Stimulated activated CD8-positive, alpha-beta memory T cell treated with anti-CD3 and anti-CD28 coated beads, Interleukin-12 subunit alpha, Interleukin-12 subunit beta, amount 100 ng/mL, for 1 hour (primary cell): ENCODE measurements around the gene RAD51B.

Source experiments
- DNase-seq: peaks from one replicate; pipeline ENCODE4 v3.0.0-alpha.2; 2020; ENCODE audit warnings: low read depth

The RAD51B gene

GRCh38 chr14:68306934-68307789 is 487.6 kb downstream of the RAD51B start:
- DNase-seq = no peak

GRCh38 chr14:68307790-68308168 is 488.2 kb downstream of the RAD51B start:
- no peak for DNase-seq

DNA sequence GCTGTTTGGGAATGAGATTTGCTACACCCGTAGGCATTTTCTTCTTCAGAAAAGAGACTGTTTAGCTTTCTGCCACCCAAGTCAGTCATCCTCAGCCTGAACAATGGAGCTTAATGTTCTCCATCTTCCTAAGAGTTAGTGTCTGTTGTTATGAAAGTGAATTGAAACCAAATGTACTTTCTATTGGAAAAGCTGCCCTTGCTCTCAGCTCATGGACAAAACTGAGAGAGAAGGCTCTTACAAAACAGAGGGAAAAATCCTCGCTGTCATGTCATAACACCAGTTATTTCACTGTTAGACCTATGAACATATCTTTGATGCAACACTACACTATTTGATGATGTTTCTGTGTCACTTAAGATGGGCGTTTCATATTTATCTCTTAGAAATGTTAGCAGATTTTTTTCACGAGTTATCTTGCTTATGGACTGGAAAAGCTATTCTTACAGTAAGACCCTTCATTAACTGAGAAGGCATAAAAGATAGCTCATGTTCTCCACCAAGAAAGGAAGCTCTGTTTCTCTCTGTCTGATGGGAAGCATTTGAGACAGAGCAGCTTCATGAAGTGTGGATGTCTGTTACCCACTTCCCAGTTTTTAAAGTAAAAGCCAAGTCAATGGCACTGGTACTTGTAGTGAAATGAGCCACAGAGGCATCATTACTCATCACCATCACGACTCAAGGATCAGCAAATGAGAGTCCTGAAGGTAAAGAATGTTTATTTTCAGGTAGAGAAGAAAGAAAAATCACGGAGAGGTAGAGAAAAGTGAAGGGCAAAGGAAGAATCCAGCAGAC is 489.3 kb downstream of the RAD51B start:
- no peak for DNase-seq

GRCh38 chr14:68309616-68310015 is 490.0 kb downstream of the RAD51B start:
- DNase-seq = no peak

- DNase-seq = no peak
Measured at GRCh38 chr14:68312300-68312699, 492.7 kb downstream of the RAD51B start.

GRCh38 chr14:68312884-68313610 is 493.5 kb downstream of the RAD51B start:
- DNase-seq = no peak

DNA sequence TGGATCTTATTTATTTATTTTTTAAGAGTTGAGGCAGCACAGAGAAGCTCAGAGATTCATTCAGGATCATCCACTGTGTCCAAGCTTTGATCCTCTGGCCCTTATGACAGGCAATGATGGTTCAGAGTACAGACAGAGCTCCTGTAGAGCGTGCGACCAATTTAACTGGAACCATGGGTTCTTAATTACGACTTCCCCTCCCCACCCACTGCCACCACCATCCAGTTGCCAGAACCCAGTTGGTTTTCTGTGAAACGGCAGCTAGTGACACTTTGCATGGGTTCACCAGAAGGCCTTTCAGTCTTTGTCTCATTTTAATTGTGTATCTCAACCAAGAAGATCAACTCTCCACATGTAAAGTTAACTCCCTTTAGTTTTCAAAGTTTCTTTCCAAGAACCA is 495.1 kb downstream of the RAD51B start:
- no peak for DNase-seq

DNA sequence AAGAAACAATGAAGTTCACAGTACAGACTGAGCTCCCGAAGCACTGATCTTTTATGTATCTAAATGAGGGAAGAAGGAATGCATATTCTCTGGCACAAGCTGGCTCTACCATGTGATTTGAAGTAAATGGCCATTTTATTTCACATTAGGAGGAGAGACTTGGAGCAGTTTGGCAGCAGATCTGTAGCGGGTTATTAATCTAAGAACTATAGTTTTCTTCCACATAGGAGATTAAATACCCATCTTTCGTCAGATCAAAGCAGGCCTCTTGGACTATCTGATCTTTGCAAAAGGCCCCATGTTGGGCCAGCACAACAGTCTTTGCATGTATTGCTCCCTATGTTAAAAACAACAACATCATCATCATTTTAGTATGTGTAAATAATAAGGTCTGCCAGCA is 495.5 kb downstream of the RAD51B start:
- DNase-seq = no peak

GRCh38 chr14:68316078-68316868 is 496.7 kb downstream of the RAD51B start:
- no peak for DNase-seq

DNA sequence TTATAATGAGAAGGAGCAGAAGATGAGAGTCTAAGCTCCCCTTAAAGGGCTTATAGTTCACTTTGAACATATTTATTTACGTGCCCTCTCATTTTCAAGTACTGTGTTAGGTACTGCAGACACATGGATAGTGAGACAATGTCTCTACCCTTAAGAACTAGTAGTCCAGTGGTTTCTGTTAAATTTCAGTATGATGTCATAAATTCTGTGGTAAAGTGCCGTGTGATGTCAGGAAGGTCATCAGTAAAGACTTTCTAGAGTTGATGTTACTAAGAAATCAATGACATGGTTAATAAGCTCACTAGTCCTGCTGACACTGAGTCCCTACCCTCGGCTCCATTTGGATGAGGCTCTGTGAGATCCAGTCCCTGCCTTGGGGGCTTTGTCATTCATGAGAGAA is 497.7 kb downstream of the RAD51B start:
- no peak for DNase-seq

GRCh38 chr14:68318828-68319227 is 499.2 kb downstream of the RAD51B start:
- no peak for DNase-seq

- no peak for DNase-seq
Measured at GRCh38 chr14:68320495-68320894, 500.9 kb downstream of the RAD51B start.

DNA sequence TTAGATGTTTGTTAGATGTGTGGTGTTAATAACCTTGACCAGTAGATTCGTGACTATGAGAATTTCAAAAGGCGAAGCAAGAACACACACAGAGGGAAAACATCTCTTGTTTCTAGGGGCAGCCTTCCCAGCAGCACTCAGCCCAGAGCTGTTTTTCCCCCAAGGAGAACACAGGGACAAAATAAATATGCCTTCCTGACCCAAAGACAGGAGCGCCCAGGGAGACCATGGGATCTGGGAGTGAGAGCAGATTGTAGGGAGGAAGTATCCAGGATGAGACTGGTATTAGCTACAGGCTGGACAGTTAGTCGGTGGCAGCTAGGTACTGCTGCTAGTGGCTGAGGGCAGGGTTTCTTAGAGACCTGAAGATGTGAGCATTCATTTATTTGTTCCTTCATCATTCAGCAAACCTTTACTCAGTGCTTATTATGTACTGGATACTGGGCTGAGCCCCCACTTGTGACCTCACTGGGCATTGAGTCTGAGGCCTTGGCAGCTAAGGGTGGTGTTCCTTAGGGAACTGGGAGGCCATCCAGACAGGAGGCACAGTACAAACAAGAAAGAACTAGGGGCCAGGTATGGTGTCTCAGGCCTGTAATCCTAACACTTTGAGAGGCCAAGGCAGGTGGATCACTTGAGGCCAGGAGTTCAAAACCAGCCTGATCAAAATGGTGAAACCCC is 503.5 kb downstream of the RAD51B start:
- DNase-seq = no peak

- no peak for DNase-seq
Measured at GRCh38 chr14:68325267-68325807, 505.8 kb downstream of the RAD51B start.

DNA sequence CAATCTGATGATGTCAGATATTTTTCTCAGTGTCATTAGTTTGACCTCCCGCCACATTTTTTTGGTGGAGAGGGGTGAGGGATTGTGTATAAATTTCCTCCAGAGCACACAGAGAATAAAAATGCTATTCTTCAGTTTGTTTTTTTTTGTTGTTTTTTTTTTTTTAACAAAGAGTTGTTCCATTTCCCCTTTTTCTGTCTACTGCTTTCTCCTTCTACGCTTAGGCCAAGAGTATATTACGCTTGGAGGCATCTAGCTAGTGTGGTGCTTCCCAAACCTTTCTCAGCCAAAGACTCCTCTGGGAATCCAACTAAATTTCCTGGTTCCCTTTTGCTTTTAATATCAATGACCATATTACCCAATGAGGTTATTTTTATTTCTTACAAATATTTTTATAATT is 507.7 kb downstream of the RAD51B start:
- DNase-seq = no peak

GRCh38 chr14:68328509-68328908 is 508.9 kb downstream of the RAD51B start:
- no peak for DNase-seq

DNA sequence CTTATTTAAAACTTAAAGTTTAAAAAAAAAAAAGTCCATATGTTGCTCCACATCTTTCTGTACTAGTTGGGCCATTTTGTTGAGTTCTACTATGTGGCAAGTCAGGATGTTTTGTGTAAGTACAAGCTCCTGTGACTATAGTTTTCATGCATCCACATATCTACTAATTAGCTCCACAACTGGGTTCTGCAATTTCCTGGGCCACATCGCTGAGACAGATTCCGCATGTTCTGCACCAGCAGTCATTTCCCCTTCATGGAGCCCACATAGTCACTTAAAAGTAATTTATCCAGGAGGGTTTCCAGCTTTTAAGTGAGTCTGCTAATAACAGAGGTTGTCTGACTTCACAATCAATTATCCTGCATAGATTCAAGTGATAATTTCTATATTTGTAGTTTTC is 511.8 kb downstream of the RAD51B start:
- DNase-seq = no peak

DNA sequence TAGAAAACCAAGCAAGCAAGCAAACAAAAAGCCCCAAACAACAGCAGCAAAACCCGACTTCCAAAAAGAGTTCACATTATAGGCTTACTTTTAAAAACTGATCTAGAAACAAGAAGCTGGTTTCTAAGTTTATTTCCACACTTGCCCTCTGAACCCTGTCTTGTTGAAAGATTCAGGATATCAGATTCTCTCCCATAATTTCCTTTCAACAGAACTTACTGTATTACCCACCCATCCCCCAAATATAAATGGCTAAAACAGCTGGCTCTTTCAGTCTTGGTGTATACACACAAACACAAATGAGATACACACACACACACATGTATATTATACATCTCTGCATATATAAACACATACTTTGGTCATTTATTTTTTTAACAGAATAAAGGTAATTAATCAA is 512.4 kb downstream of the RAD51B start:
- DNase-seq = no peak

DNA sequence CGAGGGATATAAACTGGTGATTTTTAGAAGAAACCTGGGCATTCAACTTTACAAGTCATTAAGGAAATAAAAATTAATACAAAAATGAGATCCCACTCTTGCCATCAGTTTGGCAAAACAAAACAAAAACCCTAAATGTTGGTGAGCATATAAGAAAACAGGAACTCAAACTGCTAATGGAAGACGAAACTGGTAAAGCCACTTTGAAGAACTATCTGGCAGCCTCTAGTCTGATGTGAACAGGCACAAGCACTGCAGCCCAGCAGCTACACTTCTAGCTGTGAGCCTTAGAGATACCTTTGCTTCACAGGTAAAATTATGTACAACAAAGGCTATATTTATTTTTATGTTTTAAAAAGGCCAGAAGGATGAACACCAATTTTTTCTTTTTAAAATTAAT is 513.7 kb downstream of the RAD51B start:
- no peak for DNase-seq

DNA sequence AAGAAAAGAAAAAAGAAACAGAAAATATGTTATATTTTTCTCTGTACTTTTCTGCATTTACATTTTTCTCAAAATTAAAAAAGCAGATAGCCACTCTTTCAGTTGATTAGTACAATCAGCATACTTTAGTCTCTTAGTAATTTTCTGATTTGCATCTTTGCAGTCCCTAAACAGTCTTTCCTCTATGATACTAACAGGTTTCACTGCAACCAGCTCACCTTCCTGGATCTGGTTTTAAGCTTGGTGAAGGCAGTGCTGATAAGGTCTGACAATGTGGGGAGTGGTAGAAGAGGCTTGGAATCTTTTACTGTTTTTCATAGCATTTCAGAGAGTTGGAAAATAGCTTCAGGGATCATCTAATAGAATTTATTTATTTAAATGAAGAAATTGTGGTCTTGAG is 515.7 kb downstream of the RAD51B start:
- no peak for DNase-seq

DNA sequence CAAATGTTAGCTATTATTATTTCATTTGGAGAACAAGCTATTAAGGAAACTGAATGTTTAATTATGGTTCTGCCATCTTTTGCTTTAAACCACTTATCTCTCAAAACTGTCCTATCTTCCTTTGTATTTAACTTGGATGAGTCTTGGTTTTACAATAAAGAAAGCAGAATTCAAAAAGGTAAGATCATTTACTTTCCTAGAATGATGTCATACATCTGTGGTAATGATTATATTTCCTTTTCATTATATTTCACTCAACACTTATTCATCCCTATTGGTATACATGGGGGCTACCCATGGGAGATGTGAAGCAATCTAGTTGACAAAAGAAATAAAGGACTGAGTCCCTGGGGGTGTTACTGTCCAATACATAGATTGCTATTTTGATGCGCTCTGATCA is 516.6 kb downstream of the RAD51B start:
- DNase-seq = no peak
